Activated CD4-positive, alpha-beta T cell treated with anti-CD3 and anti-CD28 coated beads, Interleukin-10, Interleukin-2, amounts not matched to agents 100 ng/mL and 50 ng/mL, durations not matched to agents 16 hours and 8 hours (primary cell): ENCODE data around the gene TOMM7.

Source experiments
- DNase-seq: peaks from one replicate; pipeline ENCODE4 v3.0.0-alpha.2; 2020

Gene TOMM7

GRCh38 chr7:22822486-22823141 is at the start of gene TOMM7:
TOMM7 (minus strand) TSS chr7:22822849; CDS start chr7:22822779, 70 bp downstream.
- DNase-seq = peak; percentile 95

GRCh38 chr7:22872096-22872807 is 49.6 kb upstream of the TOMM7 start:
- no peak for DNase-seq

- no peak for DNase-seq
These were observed 49.0 kb upstream of the TOMM7 start for GRCh38 chr7:22871661-22872060.

- DNase-seq = no peak
These were observed 45.9 kb upstream of the TOMM7 start for GRCh38 chr7:22868509-22868908.

- no peak for DNase-seq
These were observed 44.9 kb upstream of the TOMM7 start for GRCh38 chr7:22867589-22867988.

GRCh38 chr7:22867003-22867402 is 44.4 kb upstream of the TOMM7 start:
- DNase-seq = no peak

GRCh38 chr7:22865602-22865960 is 42.9 kb upstream of the TOMM7 start:
- no peak for DNase-seq

- no peak for DNase-seq
These were observed 42.4 kb upstream of the TOMM7 start for GRCh38 chr7:22864855-22865601.

- DNase-seq = no peak
These were observed 41.7 kb upstream of the TOMM7 start for GRCh38 chr7:22864301-22864700.

- DNase-seq = no peak
These were observed 40.7 kb upstream of the TOMM7 start for GRCh38 chr7:22863156-22863899.

GRCh38 chr7:22861576-22861975 is 38.9 kb upstream of the TOMM7 start:
- no peak for DNase-seq

- DNase-seq = peak; percentile 50
These were observed 38.3 kb upstream of the TOMM7 start for GRCh38 chr7:22860784-22861482.

GRCh38 chr7:22860337-22860736 is 37.7 kb upstream of the TOMM7 start:
- DNase-seq = no peak

- peak; percentile 35 for DNase-seq
These were observed 37.1 kb upstream of the TOMM7 start for GRCh38 chr7:22859641-22860290.

GRCh38 chr7:22858640-22859561 is 36.3 kb upstream of the TOMM7 start:
- DNase-seq = peak; percentile 63

- DNase-seq = no peak
These were observed 35.6 kb upstream of the TOMM7 start for GRCh38 chr7:22858274-22858639.

GRCh38 chr7:22856416-22856815 is 33.8 kb upstream of the TOMM7 start:
- DNase-seq = no peak

GRCh38 chr7:22855049-22855392 is 32.4 kb upstream of the TOMM7 start:
- DNase-seq = no peak

GRCh38 chr7:22854158-22855048 is 31.8 kb upstream of the TOMM7 start:
- DNase-seq = peak; percentile 91

- peak; percentile 74 for DNase-seq
These were observed 31.1 kb upstream of the TOMM7 start for GRCh38 chr7:22853674-22854157.
